SK-N-SH (cell line): Measurements from ENCODE around the gene MINDY4. TPM values are rescaled to one million over a fixed set of nuclear protein-coding genes. Genes with fewer than 3 reads are reported as not detected.

Experiments
- CTCF ChIA-PET: fragments of 300-600, 350-600 bp; formaldehyde crosslinking; extraction: SDS; loops from one replicate; lab custom pipeline; 2021; lab: Yijun Ruan, JAX
- POLR2A ChIA-PET: fragments of 350-600 bp; sonication (Branson Sonifier 250); formaldehyde crosslinking; extraction: SDS; loops from one replicate; lab custom pipeline; 2020; ENCODE audit warnings: antibody characterized with exemption, inconsistent platforms; lab: Yijun Ruan, JAX
- DNase-seq: peaks from one replicate; pipeline ENCODE4 v3.0.0; 2012
- H2AFZ ChIP-seq: fragments of 200-600 bp; sonication (generic); 2 replicates; pipeline ENCODE4 v1.8.1; 2016; ENCODE audit warnings: antibody characterized with exemption, mild to moderate bottlenecking, low read depth
- H3F3A ChIP-seq: fragments of 200-600 bp; sonication (generic); replicated peaks from 2 replicates; pipeline ENCODE3; 2016; ENCODE audit warnings: antibody characterized with exemption, mild to moderate bottlenecking; ENCODE audit not compliant: insufficient read depth
- H3K27ac ChIP-seq, 2 experiments: fragments of 200-500 bp in 1 of 2; fragments of 200-600 bp in 1 of 2; sonication (Bioruptor generic) in 1 of 2; sonication (generic), shearing (Covaris generic) in 1 of 2; 2 replicates each; pipeline versions ENCODE4 v1.5.1 to v1.6.1; 2014 to 2016; ENCODE audit warnings: low read depth in 2 of 2, inconsistent platforms in 1 of 2, low read length in 1 of 2, mild to moderate bottlenecking in 1 of 2, mixed read lengths in 1 of 2
- H3K27me3 ChIP-seq: fragments of 200-600 bp; sonication (generic), shearing (Covaris generic); 2 replicates; pipeline ENCODE4 v1.6.1; 2016; ENCODE audit warnings: mixed run types; ENCODE audit not compliant: insufficient read depth
- H3K36me3 ChIP-seq, 2 experiments: fragments of 200-500 bp in 1 of 2; fragments of 200-600 bp in 1 of 2; sonication (Bioruptor generic) in 1 of 2; sonication (generic) in 1 of 2; replicated peaks in 1 of 2; 2 replicates each; pipeline versions ENCODE3 to v1.5.1; 2014 to 2016; ENCODE audit warnings: low read length in 1 of 2, mild to moderate bottlenecking in 1 of 2; ENCODE audit not compliant: insufficient read depth in 2 of 2, control insufficient read depth in 1 of 2
- H3K4me1 ChIP-seq, 2 experiments: fragments of 200-500 bp in 1 of 2; fragments of 200-600 bp in 1 of 2; sonication (Bioruptor generic) in 1 of 2; sonication (generic), shearing (Covaris generic) in 1 of 2; 2 replicates each; pipeline versions ENCODE4 v1.5.1 to v1.6.1; 2014 to 2016; ENCODE audit warnings: low read depth in 1 of 2, low read length in 1 of 2, mixed run types in 1 of 2; ENCODE audit not compliant: insufficient read depth in 2 of 2, control insufficient read depth in 1 of 2
- H3K4me2 ChIP-seq: fragments of 200-600 bp; sonication (generic), shearing (Covaris generic); 2 replicates; pipeline ENCODE4 v1.6.1; 2017; ENCODE audit warnings: mixed run types
- H3K4me3 ChIP-seq, 2 experiments: fragments of 200-500 bp in 1 of 2; fragments of 200-600 bp in 1 of 2; sonication (Bioruptor generic) in 1 of 2; sonication (generic), shearing (Covaris generic) in 1 of 2; 2 replicates each; pipeline versions ENCODE4 v1.5.1 to v1.8.1; 2014 to 2016; ENCODE audit warnings: low read depth in 2 of 2, inconsistent platforms in 1 of 2, low read length in 1 of 2, mild to moderate bottlenecking in 1 of 2, mixed read lengths in 1 of 2, moderate library complexity in 1 of 2
- H3K79me2 ChIP-seq: fragments of 200-600 bp; sonication (generic); 2 replicates; pipeline ENCODE4 v1.8.1; 2017; ENCODE audit warnings: mild to moderate bottlenecking; ENCODE audit not compliant: insufficient read depth
- H3K9ac ChIP-seq: fragments of 200-600 bp; sonication (generic); 2 replicates; pipeline ENCODE4 v1.6.1; 2017; ENCODE audit warnings: mixed run types
- H3K9me2 ChIP-seq: fragments of 200-600 bp; sonication (generic); 2 replicates; pipeline ENCODE4 v1.6.1; 2017; ENCODE audit warnings: mixed run types
- H3K9me3 ChIP-seq: fragments of 200-600 bp; sonication (generic); 2 replicates; pipeline ENCODE4 v1.6.1; 2017; ENCODE audit warnings: mixed run types, mild to moderate bottlenecking, moderate library complexity
- H4K20me1 ChIP-seq: fragments of 200-600 bp; sonication (generic); 2 replicates; pipeline ENCODE4 v1.6.1; 2017; ENCODE audit warnings: mild to moderate bottlenecking, mixed run types; ENCODE audit not compliant: insufficient read depth
- CHD2 ChIP-seq: fragments of 150-350 bp; IDR thresholded peaks from 2 replicates; pipeline ENCODE4 v1.6.1; 2018; ENCODE audit warnings: low read length; ENCODE audit not compliant: partially characterized antibody
- CTCF ChIP-seq: fragments of 200-600 bp; sonication (generic); IDR thresholded peaks from 2 replicates; pipeline ENCODE4 v1.6.1; 2017; ENCODE audit warnings: antibody characterized with exemption, mild to moderate bottlenecking, moderate library complexity
- EZH2phosphoT487 ChIP-seq: fragments of 200-600 bp; sonication (generic); IDR thresholded peaks from 2 replicates; pipeline ENCODE4 v1.6.1; 2017; ENCODE audit warnings: low read depth, mixed run types, mild to moderate bottlenecking, antibody characterized with exemption, moderate library complexity, borderline replicate concordance
- GABPA ChIP-seq: IDR thresholded peaks from 2 replicates; pipeline ENCODE4 v1.4.0; 2012; ENCODE audit warnings: low read depth, mild to moderate bottlenecking
- GATA2 ChIP-seq: sonication (generic); formaldehyde crosslinking; IDR thresholded peaks from 2 replicates; pipeline ENCODE4 v1.5.0; 2020; ENCODE audit warnings: mild to moderate bottlenecking, missing genetic modification reagents
- IRF3 ChIP-seq: fragments of 150-350 bp; IDR thresholded peaks from 2 replicates; pipeline ENCODE4 v1.6.1; 2016; ENCODE audit warnings: mild to moderate bottlenecking, low read depth, low read length
- MAX ChIP-seq: IDR thresholded peaks from 2 replicates; pipeline ENCODE4 v1.4.0; 2012; ENCODE audit warnings: low read depth
- RAD21 ChIP-seq: IDR thresholded peaks from 2 replicates; pipeline ENCODE4 v1.6.1; 2012; ENCODE audit warnings: mild to moderate bottlenecking, low read length
- SMC3 ChIP-seq: IDR thresholded peaks from 2 replicates; pipeline ENCODE4 v1.6.1; 2012; ENCODE audit warnings: low read depth, low read length, improper control_type of control experiment
- TAF1 ChIP-seq: IDR thresholded peaks from 2 replicates; pipeline ENCODE4 v1.6.1; 2012; ENCODE audit warnings: low read depth, mild to moderate bottlenecking, low read length, moderate library complexity, borderline replicate concordance
- USF1 ChIP-seq: IDR thresholded peaks from 2 replicates; pipeline ENCODE4 v1.4.0; 2012; ENCODE audit warnings: low read depth, borderline replicate concordance
- YY1 ChIP-seq: IDR thresholded peaks from 2 replicates; pipeline ENCODE4 v1.4.0; 2012; ENCODE audit warnings: low read depth, mild to moderate bottlenecking
- WGBS: methylation state at CpG from one replicate; pipeline ENCODE4 v1.1.6; 2017; ENCODE audit warnings: low lambda C conversion rate; 5-methylcytosine and 5-hydroxymethylcytosine counted together
- polyA plus RNA-seq, 3 experiments: library from polyadenylated mRNA; depleted of rRNA; stranded (reverse); fragments of >200 nt; gene quantifications; 2 replicates each; pipeline ENCODE4 v1.2.3, GENCODE V29; 2012

MINDY4 gene
- polyA plus RNA-seq, 1 of the 3 experiments (the other 2 are of a cell fraction) = 1.8 TPM

- no peak overlapping the region for H3K27ac ChIP-seq
- peaks cover 28% of the 10 kb centered on the region; the same call in 1 of the 2 replicates for H3K27me3 ChIP-seq
- no peaks in the 10 kb centered on the region for H3K79me2 ChIP-seq
- no peak overlapping the region for H2AFZ ChIP-seq
- H3K9me3 ChIP-seq = no peaks in the 10 kb centered on the region
- CTCF ChIA-PET = interaction anchor here (0.6 to 6.4 kb wide), 56 partner anchors 10 to 465 kb away, joined by 3 to 69 read pairs (median 6); partner anchors contain the start of genes CRHR2 and INMT
- no peak for DNase-seq
- H3K4me1 ChIP-seq = peaks cover 0 to 3% of the 10 kb centered on the region in 2 experiments; a peak in 1 of 4 replicates
- no peak overlapping the region for H3K9ac ChIP-seq
- 51% methylated on average over 7 of the region's 8 CpGs for WGBS
- no peaks in the 10 kb centered on the region for H3F3A ChIP-seq
- no peak for TF ChIP-seq GABPA
- no peak for TF ChIP-seq GATA2 (CRISPR knock-in tag)
- TF ChIP-seq CHD2 = no peak
- POLR2A ChIA-PET = no interaction called here
- H3K36me3 ChIP-seq = no peaks in the 10 kb centered on the region
- no peaks in the 10 kb centered on the region for H4K20me1 ChIP-seq
- no peak overlapping the region for H3K4me2 ChIP-seq
- no peak overlapping the region for H3K4me3 ChIP-seq
- no peaks in the 10 kb centered on the region for H3K9me2 ChIP-seq
Measured at GRCh38 chr7:30741289-30741688, 29.9 kb upstream of the MINDY4 start.

- POLR2A ChIA-PET = no interaction called here
- H3K27me3 ChIP-seq = peaks cover 30% of the 10 kb centered on the region; the same call in 1 of the 2 replicates
- TF ChIP-seq RAD21 = peak; percentile 72
- TF ChIP-seq USF1 = no peak
- peak; percentile 39; the same call in 1 of the 2 replicates for TF ChIP-seq SMC3
- TF ChIP-seq MAX = no peak
- no peak for TF ChIP-seq YY1
- no peak for TF ChIP-seq TAF1
- TF ChIP-seq EZH2phosphoT487 = no peak
- TF ChIP-seq IRF3 = no peak
- peak; percentile 32 for TF ChIP-seq CTCF
- no peak overlapping the region; a peak in 1 of 4 replicates for H3K4me3 ChIP-seq
- DNase-seq = peak; percentile 57
- H4K20me1 ChIP-seq = no peaks in the 10 kb centered on the region
- no peak overlapping the region for H2AFZ ChIP-seq
- H3F3A ChIP-seq = no peaks in the 10 kb centered on the region
- CTCF ChIA-PET = interaction anchor here (1.0 kb wide), 1 partner anchor 232 kb away, joined by 3 read pairs; no protein-coding TSS in a partner anchor
- H3K36me3 ChIP-seq = no peaks in the 10 kb centered on the region
- H3K79me2 ChIP-seq = no peaks in the 10 kb centered on the region
- no peaks in the 10 kb centered on the region for H3K9me3 ChIP-seq
- WGBS = 47% methylated on average over 8 of the region's 8 CpGs
- H3K9ac ChIP-seq = no peak overlapping the region
- no peak overlapping the region for H3K27ac ChIP-seq
- no peaks in the 10 kb centered on the region for H3K9me2 ChIP-seq
- H3K4me2 ChIP-seq = no peak overlapping the region
- H3K4me1 ChIP-seq = peaks cover 0 to 3% of the 10 kb centered on the region in 2 experiments; a peak in 1 of 4 replicates
Measured at GRCh38 chr7:30743371-30744074, 27.7 kb upstream of the MINDY4 start.
